ENCODE data around the gene OCSTAMP. TPM values are rescaled to one million over a fixed set of nuclear protein-coding genes. Genes with fewer than 3 reads are reported as not detected.

OCSTAMP gene
- not detected for total RNA-seq

GRCh38 chr20:46550461-46550860 lies at the start of gene OCSTAMP:
OCSTAMP (minus strand) TSS chr20:46550654; CDS start chr20:46550560, 94 bp downstream.
- no peak for DNase-seq
- H3K9me3 ChIP-seq = no peaks in the 10 kb centered on the region
- no peak within 1 kb of the TSS for H3K27ac ChIP-seq
- no peak for TF ChIP-seq CTCF (IDR thresholded peaks at IDR 0.05)
- TF ChIP-seq POLR2A (IDR thresholded peaks at IDR 0.05) = no peak
- no peaks in the 10 kb centered on the region for H3K36me3 ChIP-seq
- no peak within 1 kb of the TSS for H3K4me3 ChIP-seq
- intact Hi-C loops (cut with DNase I; ENCODE audit: low total_unique reads) = no loop called here
- H3K27me3 ChIP-seq = no peaks in the 10 kb centered on the region
- no peaks in the 10 kb centered on the region for H3K4me1 ChIP-seq

GRCh38 chr20:46599227-46599987 lies 49.0 kb upstream of the OCSTAMP start:
- Histone ChIP-seq H3K4me3 (no peak overlapping the region), H3K27ac (no peak overlapping the region), H3K36me3 (no peaks in the 10 kb centered on the region), H3K27me3 (no peaks in the 10 kb centered on the region), H3K9me3 (no peaks in the 10 kb centered on the region), H3K4me1 (no peaks in the 10 kb centered on the region)
- DNase-seq = no peak
- TF ChIP-seq POLR2A (IDR thresholded peaks at IDR 0.05) = no peak
- TF ChIP-seq CTCF (IDR thresholded peaks at IDR 0.05) = no peak
- intact Hi-C loops (cut with DNase I; ENCODE audit: low total_unique reads) = no loop called here

- TF ChIP-seq CTCF (IDR thresholded peaks at IDR 0.05) = no peak
- no peak for TF ChIP-seq POLR2A (IDR thresholded peaks at IDR 0.05)
- intact Hi-C loops (cut with DNase I; ENCODE audit: low total_unique reads) = no loop called here
- no peaks in the 10 kb centered on the region for H3K36me3 ChIP-seq
- H3K27me3 ChIP-seq = no peaks in the 10 kb centered on the region
- H3K27ac ChIP-seq = no peak overlapping the region
- no peak for DNase-seq
- H3K4me1 ChIP-seq = no peaks in the 10 kb centered on the region
- H3K9me3 ChIP-seq = no peaks in the 10 kb centered on the region
- H3K4me3 ChIP-seq = no peak overlapping the region
Measured at GRCh38 chr20:46595933-46596332, 45.5 kb upstream of the OCSTAMP start.

- DNase-seq = no peak
- Histone ChIP-seq H3K4me1 (no peaks in the 10 kb centered on the region), H3K27ac (no peak overlapping the region), H3K27me3 (no peaks in the 10 kb centered on the region), H3K4me3 (no peak overlapping the region), H3K36me3 (no peaks in the 10 kb centered on the region), H3K9me3 (no peaks in the 10 kb centered on the region)
- TF ChIP-seq POLR2A (IDR thresholded peaks at IDR 0.05) (no peak), CTCF (IDR thresholded peaks at IDR 0.05) (no peak)
- intact Hi-C loops (cut with DNase I; ENCODE audit: low total_unique reads) = no loop called here
Measured at GRCh38 chr20:46594725-46595124, 44.3 kb upstream of the OCSTAMP start.

- H3K36me3 ChIP-seq = no peaks in the 10 kb centered on the region
- no peak overlapping the region for H3K4me3 ChIP-seq
- TF ChIP-seq CTCF (IDR thresholded peaks at IDR 0.05) (no peak), POLR2A (IDR thresholded peaks at IDR 0.05) (no peak)
- no peaks in the 10 kb centered on the region for H3K27me3 ChIP-seq
- H3K27ac ChIP-seq = no peak overlapping the region
- no peaks in the 10 kb centered on the region for H3K9me3 ChIP-seq
- H3K4me1 ChIP-seq = no peaks in the 10 kb centered on the region
- DNase-seq = no peak
- intact Hi-C loops (cut with DNase I; ENCODE audit: low total_unique reads) = no loop called here
Measured at GRCh38 chr20:46592580-46593362, 42.3 kb upstream of the OCSTAMP start.
